Measurements from ENCODE around the gene PDE7B. TPM values are rescaled to one million over a fixed set of nuclear protein-coding genes. Genes with fewer than 3 reads are reported as not detected.
A peak's percentile ranks its signal among the peaks of the same experiment; 100 is the strongest.

The PDE7B gene
- total RNA-seq, 1 donor from 2014 or later, result 0.53 TPM

- no peak for TF ChIP-seq CTCF (IDR thresholded peaks at IDR 0.05; ENCODE audit: insufficient read depth, low read length, severe bottlenecking)
- Histone ChIP-seq H3K36me3 (ENCODE audit: control insufficient read depth, insufficient read depth, low read length) (no peaks in the 10 kb centered on the region), H3K4me3 (ENCODE audit: low read depth, low read length) (no peak overlapping the region), H3K27me3 (ENCODE audit: control insufficient read depth, insufficient read depth, low read length) (no peaks in the 10 kb centered on the region)
- peak; percentile 97 for FAIRE-seq
- peak; percentile 97 for DNase-seq (ENCODE audit: low read depth)
These were observed 85.1 kb downstream of the PDE7B start for GRCh38 chr6:135936606-135937005.

GRCh38 chr6:135937106-135937505 is 85.6 kb downstream of the PDE7B start:
- Histone ChIP-seq H3K36me3 (ENCODE audit: control insufficient read depth, insufficient read depth, low read length) (no peaks in the 10 kb centered on the region), H3K4me3 (ENCODE audit: low read depth, low read length) (no peak overlapping the region), H3K27me3 (ENCODE audit: control insufficient read depth, insufficient read depth, low read length) (no peaks in the 10 kb centered on the region)
- no peak for FAIRE-seq
- no peak for DNase-seq (ENCODE audit: low read depth)
- TF ChIP-seq CTCF (IDR thresholded peaks at IDR 0.05; ENCODE audit: insufficient read depth, low read length, severe bottlenecking), result no peak

GRCh38 chr6:135938576-135939207 is 87.2 kb downstream of the PDE7B start:
- TF ChIP-seq CTCF (IDR thresholded peaks at IDR 0.05; ENCODE audit: insufficient read depth, low read length, severe bottlenecking), result peak; percentile 39
- FAIRE-seq (no peak), DNase-seq (ENCODE audit: low read depth) (peak; percentile 31)
- Histone ChIP-seq H3K4me3 (ENCODE audit: low read depth, low read length) (no peak overlapping the region), H3K27me3 (ENCODE audit: control insufficient read depth, insufficient read depth, low read length) (no peaks in the 10 kb centered on the region), H3K36me3 (ENCODE audit: control insufficient read depth, insufficient read depth, low read length) (no peaks in the 10 kb centered on the region)

- peak; percentile 83 for FAIRE-seq
- Histone ChIP-seq H3K27me3 (ENCODE audit: control insufficient read depth, insufficient read depth, low read length) (no peaks in the 10 kb centered on the region), H3K36me3 (ENCODE audit: control insufficient read depth, insufficient read depth, low read length) (no peaks in the 10 kb centered on the region), H3K4me3 (ENCODE audit: low read depth, low read length) (no peak overlapping the region)
- no peak for DNase-seq (ENCODE audit: low read depth)
- TF ChIP-seq CTCF (IDR thresholded peaks at IDR 0.05; ENCODE audit: insufficient read depth, low read length, severe bottlenecking), result no peak
These were observed 87.7 kb downstream of the PDE7B start for GRCh38 chr6:135939208-135939591.

- no peak for TF ChIP-seq CTCF (IDR thresholded peaks at IDR 0.05; ENCODE audit: insufficient read depth, low read length, severe bottlenecking)
- DNase-seq (ENCODE audit: low read depth) (no peak), FAIRE-seq (no peak)
- Histone ChIP-seq H3K27me3 (ENCODE audit: control insufficient read depth, insufficient read depth, low read length) (no peaks in the 10 kb centered on the region), H3K4me3 (ENCODE audit: low read depth, low read length) (no peak overlapping the region), H3K36me3 (ENCODE audit: control insufficient read depth, insufficient read depth, low read length) (no peaks in the 10 kb centered on the region)
These were observed 89.2 kb downstream of the PDE7B start for GRCh38 chr6:135940616-135941167.
